ENCODE measurements around the gene CLMN. TPM values are rescaled to one million over a fixed set of nuclear protein-coding genes. Genes with fewer than 3 reads are reported as not detected.

CLMN gene
- total RNA-seq, 1 donor from 2014 or later: 25.3 TPM

DNA sequence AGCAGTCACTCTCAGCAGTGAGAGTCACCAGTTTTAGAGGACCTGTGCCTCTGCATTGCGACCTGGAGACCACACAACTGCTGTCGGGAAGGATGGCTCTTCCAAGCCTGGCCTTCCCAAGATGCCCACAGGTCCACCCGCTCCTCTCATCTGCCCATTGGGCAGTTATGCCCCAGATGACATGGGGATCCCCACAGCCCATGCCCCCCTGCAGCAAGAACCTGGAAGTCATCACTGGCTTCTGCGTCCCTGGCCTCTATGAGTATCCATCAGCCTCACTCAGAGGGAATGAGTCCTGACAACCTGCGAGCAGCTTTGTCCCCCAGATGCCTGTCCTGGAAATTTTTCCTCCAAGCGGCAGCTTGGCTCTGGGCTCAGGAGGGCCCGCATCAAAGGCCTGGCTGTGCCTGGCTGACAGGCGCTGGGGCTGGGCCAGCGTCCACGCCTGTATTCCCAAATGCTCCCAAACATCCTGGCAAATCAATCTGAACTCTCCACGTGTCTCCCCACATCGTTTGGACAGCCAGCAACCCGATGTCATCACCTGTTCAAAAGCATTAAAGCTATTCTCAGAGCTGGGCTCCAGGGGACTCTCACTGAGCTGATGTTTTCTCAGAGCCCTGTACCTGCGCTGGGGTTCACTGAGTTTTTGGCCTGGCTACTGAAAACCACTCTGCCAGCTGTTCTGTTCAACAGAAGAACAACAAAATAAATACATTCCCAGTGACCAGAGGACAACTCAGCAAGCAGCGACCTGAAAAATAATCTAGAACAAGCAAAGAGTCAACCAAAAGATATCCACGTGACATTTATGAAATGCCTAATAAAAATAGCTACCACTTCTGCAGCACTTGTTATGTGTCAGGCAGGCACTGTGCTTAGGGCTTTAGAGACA is 57.8 kb downstream of the CLMN start:
- TF ChIP-seq, protein P1, sequence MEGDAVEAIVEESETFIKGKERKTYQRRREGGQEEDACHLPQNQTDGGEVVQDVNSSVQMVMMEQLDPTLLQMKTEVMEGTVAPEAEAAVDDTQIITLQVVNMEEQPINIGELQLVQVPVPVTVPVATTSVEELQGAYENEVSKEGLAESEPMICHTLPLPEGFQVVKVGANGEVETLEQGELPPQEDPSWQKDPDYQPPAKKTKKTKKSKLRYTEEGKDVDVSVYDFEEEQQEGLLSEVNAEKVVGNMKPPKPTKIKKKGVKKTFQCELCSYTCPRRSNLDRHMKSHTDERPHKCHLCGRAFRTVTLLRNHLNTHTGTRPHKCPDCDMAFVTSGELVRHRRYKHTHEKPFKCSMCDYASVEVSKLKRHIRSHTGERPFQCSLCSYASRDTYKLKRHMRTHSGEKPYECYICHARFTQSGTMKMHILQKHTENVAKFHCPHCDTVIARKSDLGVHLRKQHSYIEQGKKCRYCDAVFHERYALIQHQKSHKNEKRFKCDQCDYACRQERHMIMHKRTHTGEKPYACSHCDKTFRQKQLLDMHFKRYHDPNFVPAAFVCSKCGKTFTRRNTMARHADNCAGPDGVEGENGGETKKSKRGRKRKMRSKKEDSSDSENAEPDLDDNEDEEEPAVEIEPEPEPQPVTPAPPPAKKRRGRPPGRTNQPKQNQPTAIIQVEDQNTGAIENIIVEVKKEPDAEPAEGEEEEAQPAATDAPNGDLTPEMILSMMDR (IDR thresholded peaks at IDR 0.05; ENCODE audit: unreplicated experiment): no peak
- Mint-ChIP-seq H3K27ac (peak overlapping the region; percentile 79), H3K27me3 (no peaks in the 10 kb centered on the region), H3K4me1 (ENCODE audit: low read depth) (peaks cover 23% of the 10 kb centered on the region), H3K4me3 (ENCODE audit: low read depth) (no peak overlapping the region), H3K9me3 (ENCODE audit: low read depth) (peaks cover 4% of the 10 kb centered on the region), H3K36me3 (ENCODE audit: insufficient read depth) (no peaks in the 10 kb centered on the region)
- no peak for DNase-seq (ENCODE audit: low spot score, unreplicated experiment)

DNA sequence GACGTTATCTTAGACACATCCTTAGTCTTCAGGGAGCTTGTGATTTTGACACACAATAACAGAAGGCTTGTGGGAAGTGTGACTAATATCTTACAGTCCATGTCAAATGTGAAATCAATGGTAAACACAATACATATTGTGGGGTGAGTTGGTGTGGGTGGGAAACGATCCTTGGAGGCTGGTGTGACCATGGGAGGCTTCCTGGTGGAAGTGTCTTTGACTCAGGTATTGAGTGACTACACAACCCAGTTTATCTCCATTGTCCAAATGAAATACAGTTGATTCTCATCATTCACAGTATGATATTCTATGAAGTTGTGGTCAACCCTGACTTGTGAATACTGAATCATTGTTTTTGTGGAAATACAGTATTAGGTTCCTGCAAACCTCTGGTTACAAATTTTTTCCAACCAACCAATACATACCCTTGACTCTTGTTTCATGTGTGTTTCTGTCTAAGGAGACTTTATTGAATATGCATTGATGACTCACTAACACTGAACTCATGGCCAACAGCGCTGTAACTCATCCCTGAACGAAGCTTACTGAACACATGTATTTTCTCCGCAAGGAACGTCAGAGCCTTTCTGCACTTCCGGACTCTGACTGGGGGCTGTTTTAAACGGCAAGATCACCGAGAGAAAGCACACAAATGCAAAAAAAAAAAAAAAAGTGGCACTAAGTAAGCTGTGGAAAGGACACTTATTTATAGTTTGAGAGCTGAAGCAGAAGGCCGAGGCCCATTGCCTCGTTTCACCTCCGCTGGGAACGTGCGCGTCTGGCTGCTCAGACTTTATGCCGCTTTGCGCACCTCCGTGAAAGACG is 59.0 kb downstream of the CLMN start:
- peaks cover 24% of the 10 kb centered on the region for H3K4me1 Mint-ChIP-seq (ENCODE audit: low read depth)
- no peaks in the 10 kb centered on the region for H3K36me3 Mint-ChIP-seq (ENCODE audit: insufficient read depth)
- DNase-seq (ENCODE audit: low spot score, unreplicated experiment): no peak
- no peaks in the 10 kb centered on the region for H3K9me3 Mint-ChIP-seq (ENCODE audit: low read depth)
- TF ChIP-seq, protein P1 (IDR thresholded peaks at IDR 0.05; ENCODE audit: unreplicated experiment): no peak
- H3K4me3 Mint-ChIP-seq (ENCODE audit: low read depth): no peak overlapping the region
- H3K27me3 Mint-ChIP-seq: no peaks in the 10 kb centered on the region
- no peak overlapping the region for H3K27ac Mint-ChIP-seq

DNA sequence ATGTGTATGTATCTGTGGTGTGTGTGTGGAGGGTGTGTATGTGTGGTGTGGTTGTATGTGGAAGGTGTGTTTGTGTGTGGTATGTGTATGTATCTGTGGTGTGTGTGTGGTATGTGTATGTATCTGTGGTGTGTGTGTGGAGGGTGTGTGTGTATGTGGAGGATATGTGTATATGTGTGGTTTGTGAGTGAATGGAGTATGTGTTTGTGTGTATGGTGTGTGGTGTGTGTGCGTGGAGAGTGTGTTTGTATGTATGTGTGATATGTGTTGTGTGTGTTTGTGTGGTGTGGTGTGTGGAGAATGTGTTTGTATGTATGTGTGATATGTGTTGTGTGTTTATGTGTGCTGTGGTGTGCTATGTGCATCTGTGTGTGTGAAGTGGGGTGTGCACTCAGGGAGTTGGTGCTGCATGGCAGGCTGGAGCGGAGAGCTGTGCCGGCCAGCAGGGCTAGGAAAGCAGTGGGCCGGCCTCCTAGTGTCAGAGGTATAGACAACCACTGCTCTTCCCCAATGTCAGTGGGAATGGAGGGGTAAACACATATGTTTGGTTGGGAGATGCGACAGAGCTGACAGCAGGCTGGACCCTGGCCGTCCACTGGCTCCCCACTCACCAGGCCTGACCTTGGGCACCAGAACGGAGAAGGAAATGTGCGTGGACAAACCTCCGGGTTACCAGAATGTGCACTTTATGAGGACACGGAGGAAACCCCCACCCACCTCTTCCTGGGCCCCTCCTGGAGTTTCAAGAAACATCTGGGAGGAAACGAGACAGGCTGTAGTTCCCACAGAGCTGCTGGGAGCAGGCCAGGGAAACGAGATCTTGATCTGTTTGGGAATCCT is 60.7 kb downstream of the CLMN start:
- no peak overlapping the region for H3K4me3 Mint-ChIP-seq (ENCODE audit: low read depth)
- H3K4me1 Mint-ChIP-seq (ENCODE audit: low read depth): peaks cover 21% of the 10 kb centered on the region
- H3K27me3 Mint-ChIP-seq: no peaks in the 10 kb centered on the region
- no peak for DNase-seq (ENCODE audit: low spot score, unreplicated experiment)
- H3K27ac Mint-ChIP-seq: no peak overlapping the region
- no peaks in the 10 kb centered on the region for H3K9me3 Mint-ChIP-seq (ENCODE audit: low read depth)
- TF ChIP-seq, protein P1 (IDR thresholded peaks at IDR 0.05; ENCODE audit: unreplicated experiment): no peak
- H3K36me3 Mint-ChIP-seq (ENCODE audit: insufficient read depth): no peaks in the 10 kb centered on the region

DNA sequence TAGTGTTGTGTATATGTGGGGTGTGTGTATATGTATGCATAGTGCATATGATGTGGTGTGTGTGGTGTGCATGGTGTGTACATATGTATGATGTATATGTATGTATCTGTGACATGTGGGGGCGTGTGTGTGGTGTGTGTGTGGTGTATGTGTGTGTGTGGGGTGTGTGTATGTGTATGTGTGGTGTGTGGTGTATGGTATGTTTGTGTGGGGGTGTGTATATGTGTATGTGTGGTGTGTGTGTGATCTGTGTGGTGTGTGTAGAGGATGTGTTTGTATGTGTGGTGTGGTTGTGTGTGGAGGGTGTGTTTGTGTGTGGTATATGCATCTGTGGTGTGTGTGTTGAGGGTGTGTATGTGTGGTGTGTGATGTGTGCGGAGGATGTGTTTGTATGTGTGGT is 61.6 kb downstream of the CLMN start:
- H3K36me3 Mint-ChIP-seq (ENCODE audit: insufficient read depth): no peaks in the 10 kb centered on the region
- no peak overlapping the region for H3K27ac Mint-ChIP-seq
- no peaks in the 10 kb centered on the region for H3K27me3 Mint-ChIP-seq
- TF ChIP-seq, protein P1 (IDR thresholded peaks at IDR 0.05; ENCODE audit: unreplicated experiment): no peak
- peaks cover 21% of the 10 kb centered on the region for H3K4me1 Mint-ChIP-seq (ENCODE audit: low read depth)
- no peaks in the 10 kb centered on the region for H3K9me3 Mint-ChIP-seq (ENCODE audit: low read depth)
- no peak overlapping the region for H3K4me3 Mint-ChIP-seq (ENCODE audit: low read depth)
- DNase-seq (ENCODE audit: low spot score, unreplicated experiment): no peak

DNA sequence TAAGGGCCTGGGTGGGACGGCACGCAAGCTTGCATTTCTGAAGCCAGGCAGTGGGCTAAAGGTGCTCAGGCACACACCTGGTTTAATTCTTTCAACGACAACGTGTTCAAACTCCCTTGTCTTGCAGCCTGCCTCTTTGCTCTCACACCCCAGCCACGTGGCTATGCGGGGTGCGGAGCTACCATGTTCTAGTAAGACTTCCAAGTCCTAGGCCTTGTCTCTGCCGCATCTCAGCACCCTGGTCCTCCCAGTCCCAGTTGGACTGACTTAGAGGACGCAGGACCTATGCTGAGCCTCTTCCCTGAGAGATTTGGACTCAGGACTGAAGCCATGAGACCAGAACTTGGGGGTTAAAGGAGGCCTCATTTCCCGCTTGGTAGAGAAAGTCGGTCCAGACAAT is 62.2 kb downstream of the CLMN start:
- Mint-ChIP-seq H3K4me3 (ENCODE audit: low read depth) (no peak overlapping the region), H3K9me3 (ENCODE audit: low read depth) (no peaks in the 10 kb centered on the region), H3K27me3 (no peaks in the 10 kb centered on the region), H3K4me1 (ENCODE audit: low read depth) (peaks cover 23% of the 10 kb centered on the region), H3K27ac (no peak overlapping the region), H3K36me3 (ENCODE audit: insufficient read depth) (no peaks in the 10 kb centered on the region)
- TF ChIP-seq, protein P1 (IDR thresholded peaks at IDR 0.05; ENCODE audit: unreplicated experiment): no peak
- DNase-seq (ENCODE audit: low spot score, unreplicated experiment): no peak
